CD14-positive monocyte (primary cell): Measurements from ENCODE around the gene DAPK2. TPM values are rescaled to one million over a fixed set of nuclear protein-coding genes. Genes with fewer than 3 reads are reported as not detected.
"Not testable (repeated sequence)": the region's sequence is repeated elsewhere in the genome, so short reads cannot be mapped to it uniquely, and the experiment has no call there.

Source experiments
- DNase-seq, 3 donors: peaks; one replicate each; pipeline ENCODE4 v3.0.0-alpha.2; 2011 to 2022
- H2AFZ ChIP-seq: 2 replicates; pipeline ENCODE4 v1.6.0; 2012; ENCODE audit warnings: mild to moderate bottlenecking, low read depth, low read length, inconsistent platforms; ENCODE audit not compliant: insufficient read depth, poor library complexity, severe bottlenecking
- H3K27ac ChIP-seq, 2 donors: 1 replicate in 1 of 2; 2 replicates in 1 of 2; pipeline ENCODE4 v1.5.1; 2012 to 2013; ENCODE audit warnings: low read length in 2 of 2, control low read depth in 1 of 2, inconsistent platforms in 1 of 2, low read depth in 1 of 2, mild to moderate bottlenecking in 1 of 2
- H3K27me3 ChIP-seq, 2 donors: one replicate each; pipeline versions ENCODE4 v1.6.0 to v1.6.1; 2011 to 2013; ENCODE audit warnings: low read length in 2 of 2; ENCODE audit not compliant: control insufficient read depth in 2 of 2, insufficient read depth in 2 of 2
- H3K36me3 ChIP-seq, 2 donors: replicated peaks in 1 of 2; 1 replicate in 1 of 2; 2 replicates in 1 of 2; pipeline versions ENCODE4 v1.5.1 to v1.6.1; 2012 to 2013; ENCODE audit warnings: low read length in 2 of 2, control low read depth in 1 of 2, inconsistent platforms in 1 of 2, mild to moderate bottlenecking in 1 of 2; ENCODE audit not compliant: insufficient read depth in 2 of 2, control insufficient read depth in 1 of 2
- H3K4me1 ChIP-seq, 2 donors: 1 replicate in 1 of 2; 2 replicates in 1 of 2; pipeline versions ENCODE4 v1.5.1 to v1.6.1; 2012 to 2013; ENCODE audit warnings: low read length in 2 of 2, control low read depth in 1 of 2, inconsistent platforms in 1 of 2, mild to moderate bottlenecking in 1 of 2, moderate library complexity in 1 of 2; ENCODE audit not compliant: insufficient read depth in 2 of 2, control insufficient read depth in 1 of 2
- H3K4me2 ChIP-seq: replicated peaks from 2 replicates; pipeline ENCODE3; 2012; ENCODE audit warnings: low read length, moderate library complexity, mild to moderate bottlenecking; ENCODE audit not compliant: poor library complexity, severe bottlenecking; ENCODE audit errors: extremely low read depth
- H3K4me3 ChIP-seq, 3 experiments: fragments of 200-600 bp in 1 of 3; sonication (generic) in 1 of 3; replicated peaks in 1 of 3; 1 replicate in 2 of 3; 2 replicates in 1 of 3; pipeline ENCODE4 v1.5.1; 2011 to 2013; ENCODE audit warnings: low read length in 3 of 3, mild to moderate bottlenecking in 3 of 3, control low read depth in 2 of 3, low read depth in 2 of 3, inconsistent platforms in 1 of 3, moderate library complexity in 1 of 3
- H3K79me2 ChIP-seq: 2 replicates; pipeline ENCODE4 v1.6.0; 2012; ENCODE audit warnings: mild to moderate bottlenecking, control low read depth, inconsistent platforms, low read length, moderate library complexity; ENCODE audit not compliant: insufficient read depth
- H3K9ac ChIP-seq: 2 replicates; pipeline ENCODE4 v1.6.0; 2017; ENCODE audit warnings: low read length, mild to moderate bottlenecking; ENCODE audit not compliant: insufficient read depth, poor library complexity, severe bottlenecking
- H3K9me3 ChIP-seq, 2 donors: replicated peaks in 1 of 2; 1 replicate in 1 of 2; 2 replicates in 1 of 2; pipeline versions ENCODE4 v1.5.1 to v1.6.1; 2012 to 2013; ENCODE audit warnings: low read length in 2 of 2, control low read depth in 1 of 2; ENCODE audit not compliant: control insufficient read depth in 1 of 2, insufficient read depth in 1 of 2
- H4K20me1 ChIP-seq: 2 replicates; pipeline ENCODE4 v1.6.0; 2012; ENCODE audit warnings: mild to moderate bottlenecking, low read length, control low read depth, moderate library complexity; ENCODE audit not compliant: insufficient read depth
- H3K27ac Mint-ChIP-seq, 7 donors: one replicate each; pipeline ENCODE4 v1.8.0; 2020; ENCODE audit warnings: mild to moderate bottlenecking in 7 of 7, mixed read lengths in 7 of 7, moderate library complexity in 6 of 7, inconsistent platforms in 2 of 7
- H3K27me3 Mint-ChIP-seq, 3 donors: one replicate each; pipeline ENCODE4 v1.8.0; 2021 to 2022; ENCODE audit warnings: low read depth in 3 of 3, mild to moderate bottlenecking in 3 of 3, mixed read lengths in 3 of 3, moderate library complexity in 3 of 3, inconsistent platforms in 1 of 3
- H3K36me3 Mint-ChIP-seq, 2 donors: one replicate each; pipeline ENCODE4 v1.8.0; 2020; ENCODE audit warnings: mixed read lengths in 2 of 2, inconsistent platforms in 1 of 2, mild to moderate bottlenecking in 1 of 2
- H3K4me1 Mint-ChIP-seq: one replicate; pipeline ENCODE4 v1.8.0; 2020; ENCODE audit warnings: mild to moderate bottlenecking, mixed read lengths
- H3K4me3 Mint-ChIP-seq, 2 donors: one replicate each; pipeline ENCODE4 v1.8.0; 2020; ENCODE audit warnings: mild to moderate bottlenecking in 2 of 2, mixed read lengths in 2 of 2, moderate library complexity in 1 of 2
- H3K9me3 Mint-ChIP-seq, 7 donors: one replicate each; pipeline ENCODE4 v1.8.0; 2020 to 2022; ENCODE audit warnings: mixed read lengths in 7 of 7, mild to moderate bottlenecking in 6 of 7, moderate library complexity in 6 of 7, inconsistent platforms in 2 of 7
- WGBS: methylation state at CpG from one replicate; pipeline ENCODE4 v1.1.5; 2013; ENCODE audit warnings: missing lambda C conversion rate; ENCODE audit not compliant: insufficient coverage; 5-methylcytosine and 5-hydroxymethylcytosine counted together
- intact Hi-C, 2 donors: fragments of 100-400 bp; cut with micrococcal nuclease; formaldehyde crosslinking; loops; one replicate each; pipeline versions ENCODE4 v1.15.0 to v1.15.1; 2023
- polyA plus RNA-seq, 3 donors: library from polyadenylated mRNA; depleted of rRNA in 1 of 3; unstranded in 2 of 3; stranded (reverse) in 1 of 3; fragments of 300-500 nt in 2 of 3; fragments of >200 nt in 1 of 3; fragmentation: Illumina TruSeq in 2 of 3; gene quantifications; 1 replicate in 2 of 3; 2 replicates in 1 of 3; pipeline ENCODE4 v1.2.3, GENCODE V29; 2012 to 2021
- TF ChIP-seq, protein P1 (sequence below): fragments of 200-600 bp; IDR thresholded peaks from one replicate; pipeline ENCODE4 v1.8.0; 2022; ENCODE audit warnings: antibody characterized with exemption, mild to moderate bottlenecking

DAPK2 gene
- polyA plus RNA-seq, 3 donors: 0.59 to 4.1 (median 2.1) TPM

DNA sequence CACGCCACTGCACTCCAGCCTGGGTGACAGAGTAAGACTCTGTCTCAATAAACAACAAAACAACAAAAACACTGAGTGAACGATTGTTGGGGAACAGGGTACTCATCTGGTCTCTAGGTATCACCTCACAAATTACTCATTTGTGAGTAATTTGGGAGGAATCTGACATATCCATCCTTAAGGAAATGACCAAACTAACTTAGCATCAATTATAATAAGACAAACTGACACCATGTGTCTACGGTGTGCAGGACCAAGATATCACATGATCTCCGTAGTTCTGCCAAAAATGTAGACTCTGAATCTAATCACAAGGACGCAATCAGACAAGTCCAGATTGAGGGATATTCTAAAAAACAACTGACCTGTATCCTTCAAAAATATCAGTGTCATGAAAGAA, 12.0 kb upstream of the DAPK2 start:
- H2AFZ ChIP-seq: no peak overlapping the region
- H3K9ac ChIP-seq: no peak overlapping the region
- H3K9me3 ChIP-seq: peaks cover 0 to 5% of the 10 kb centered on the region in 2 donors

DNA sequence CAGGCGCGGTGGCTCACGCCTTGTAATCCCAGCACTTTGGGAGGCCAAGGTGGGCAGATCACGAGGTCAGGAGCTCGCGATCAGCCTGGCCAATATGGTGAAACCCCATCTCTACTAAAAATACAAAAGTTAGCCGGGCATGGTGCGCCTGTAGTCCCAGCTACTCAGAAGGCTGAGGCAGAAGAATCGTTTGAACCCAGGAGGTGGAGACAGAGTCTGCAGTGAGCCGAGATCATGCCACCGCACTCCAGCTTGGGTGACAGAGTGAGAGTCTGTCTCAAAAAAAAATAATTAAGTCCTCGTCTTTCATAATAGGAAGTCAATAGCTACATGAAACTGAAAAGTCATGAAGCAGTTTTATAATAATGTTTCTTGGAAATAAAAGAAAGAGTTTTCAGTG, 7.4 kb upstream of the DAPK2 start:
- Mint-ChIP-seq H3K4me1 (peaks cover 36% of the 10 kb centered on the region), H3K4me3 (peak overlapping the region in 1 of 2 donors; percentile 21)
- H4K20me1 ChIP-seq, H3K4me3 ChIP-seq, H3K36me3 ChIP-seq, H3K27ac Mint-ChIP-seq, H3K9ac ChIP-seq, H3K27ac ChIP-seq, H3K4me2 ChIP-seq, H3K27me3 ChIP-seq, H3K9me3 Mint-ChIP-seq, H3K79me2 ChIP-seq, H3K27me3 Mint-ChIP-seq, intact Hi-C loops, DNase-seq, H3K36me3 Mint-ChIP-seq, H2AFZ ChIP-seq, H3K9me3 ChIP-seq: not testable (repeated sequence)
- 94% methylated on average over 3 of the region's 12 CpGs for WGBS
- H3K4me1 ChIP-seq: peaks cover 24% of the 10 kb centered on the region in 2 donors

More for the DNA sequence above, 12.0 kb upstream of the DAPK2 start:
- Mint-ChIP-seq H3K36me3 (no peaks in the 10 kb centered on the region), H3K9me3 (peaks cover 0 to 12% (median 0%) of the 10 kb centered on the region in 7 donors), H3K4me1 (peaks cover 15% of the 10 kb centered on the region), H3K4me3 (no peak overlapping the region), H3K27ac (no peak overlapping the region), H3K27me3 (peaks cover 0 to 3% (median 1%) of the 10 kb centered on the region in 3 donors)
- Histone ChIP-seq H3K4me1 (peaks cover 8 to 9% of the 10 kb centered on the region in 2 donors), H3K4me2 (no peak overlapping the region), H3K27me3 (no peaks in the 10 kb centered on the region), H3K36me3 (no peaks in the 10 kb centered on the region), H4K20me1 (no peaks in the 10 kb centered on the region), H3K4me3 (no peak overlapping the region), H3K79me2 (no peaks in the 10 kb centered on the region), H3K27ac (no peak overlapping the region)
- DNase-seq: no peak
- WGBS: no CpG with 5 or more reads among the region's 5 CpGs
- TF ChIP-seq, protein P1, sequence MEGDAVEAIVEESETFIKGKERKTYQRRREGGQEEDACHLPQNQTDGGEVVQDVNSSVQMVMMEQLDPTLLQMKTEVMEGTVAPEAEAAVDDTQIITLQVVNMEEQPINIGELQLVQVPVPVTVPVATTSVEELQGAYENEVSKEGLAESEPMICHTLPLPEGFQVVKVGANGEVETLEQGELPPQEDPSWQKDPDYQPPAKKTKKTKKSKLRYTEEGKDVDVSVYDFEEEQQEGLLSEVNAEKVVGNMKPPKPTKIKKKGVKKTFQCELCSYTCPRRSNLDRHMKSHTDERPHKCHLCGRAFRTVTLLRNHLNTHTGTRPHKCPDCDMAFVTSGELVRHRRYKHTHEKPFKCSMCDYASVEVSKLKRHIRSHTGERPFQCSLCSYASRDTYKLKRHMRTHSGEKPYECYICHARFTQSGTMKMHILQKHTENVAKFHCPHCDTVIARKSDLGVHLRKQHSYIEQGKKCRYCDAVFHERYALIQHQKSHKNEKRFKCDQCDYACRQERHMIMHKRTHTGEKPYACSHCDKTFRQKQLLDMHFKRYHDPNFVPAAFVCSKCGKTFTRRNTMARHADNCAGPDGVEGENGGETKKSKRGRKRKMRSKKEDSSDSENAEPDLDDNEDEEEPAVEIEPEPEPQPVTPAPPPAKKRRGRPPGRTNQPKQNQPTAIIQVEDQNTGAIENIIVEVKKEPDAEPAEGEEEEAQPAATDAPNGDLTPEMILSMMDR: no peak
- intact Hi-C loops: no loop called here
